BE2C (cell line): ENCODE measurements around the gene AFTPH.

ENCODE experiments used
- DNase-seq: peaks from one replicate; pipeline ENCODE4 v3.0.0-alpha.2; 2020
- H3K27me3 ChIP-seq: fragments of 250-450 bp; sonication (Bioruptor Pico); 2 replicates; pipeline ENCODE4 v1.5.1; 2020; ENCODE audit warnings: mild to moderate bottlenecking
- H3K36me3 ChIP-seq: fragments of 250-450 bp; sonication (Bioruptor Pico); 2 replicates; pipeline ENCODE4 v1.5.1; 2020; ENCODE audit warnings: mild to moderate bottlenecking
- H3K4me1 ChIP-seq: fragments of 250-450 bp; sonication (Bioruptor Pico); 2 replicates; pipeline ENCODE4 v1.5.1; 2020
- H3K4me3 ChIP-seq: 2 replicates; pipeline ENCODE4 v1.5.1; 2011; ENCODE audit warnings: low read depth, low read length
- H3K9me3 ChIP-seq: fragments of 250-450 bp; sonication (Bioruptor Pico); 2 replicates; pipeline ENCODE4 v1.5.1; 2020
- CTCF ChIP-seq: IDR thresholded peaks from 2 replicates; pipeline ENCODE4 v1.5.1; 2012; ENCODE audit warnings: mild to moderate bottlenecking, low read depth, low read length

The AFTPH gene

GRCh38 chr2:64607381-64608304, 83.5 kb downstream of the AFTPH start:
- no peak for DNase-seq
- no peak for TF ChIP-seq CTCF
- Histone ChIP-seq H3K36me3 (no peaks in the 10 kb centered on the region), H3K9me3 (no peaks in the 10 kb centered on the region), H3K4me3 (no peak overlapping the region), H3K27me3 (no peaks in the 10 kb centered on the region), H3K4me1 (no peaks in the 10 kb centered on the region)

GRCh38 chr2:64608867-64609226, 84.7 kb downstream of the AFTPH start:
- no peaks in the 10 kb centered on the region for H3K9me3 ChIP-seq
- no peaks in the 10 kb centered on the region for H3K4me1 ChIP-seq
- no peaks in the 10 kb centered on the region for H3K27me3 ChIP-seq
- no peak overlapping the region for H3K4me3 ChIP-seq
- no peak for TF ChIP-seq CTCF
- DNase-seq = no peak
- H3K36me3 ChIP-seq = no peaks in the 10 kb centered on the region

- Histone ChIP-seq H3K9me3 (no peaks in the 10 kb centered on the region), H3K4me1 (no peaks in the 10 kb centered on the region), H3K27me3 (no peaks in the 10 kb centered on the region), H3K4me3 (no peak overlapping the region), H3K36me3 (no peaks in the 10 kb centered on the region)
- DNase-seq = no peak
- no peak for TF ChIP-seq CTCF
These were observed 85.3 kb downstream of the AFTPH start for GRCh38 chr2:64609227-64609941.

GRCh38 chr2:64609942-64610281, 85.8 kb downstream of the AFTPH start:
- DNase-seq = no peak
- H3K4me1 ChIP-seq = no peaks in the 10 kb centered on the region
- TF ChIP-seq CTCF = no peak
- H3K9me3 ChIP-seq = no peaks in the 10 kb centered on the region
- H3K36me3 ChIP-seq = no peaks in the 10 kb centered on the region
- no peak overlapping the region for H3K4me3 ChIP-seq
- H3K27me3 ChIP-seq = no peaks in the 10 kb centered on the region

GRCh38 chr2:64610316-64610855, 86.3 kb downstream of the AFTPH start:
- DNase-seq = no peak
- Histone ChIP-seq H3K36me3 (no peaks in the 10 kb centered on the region), H3K27me3 (no peaks in the 10 kb centered on the region), H3K4me3 (no peak overlapping the region), H3K4me1 (no peaks in the 10 kb centered on the region), H3K9me3 (no peaks in the 10 kb centered on the region)
- no peak for TF ChIP-seq CTCF

- Histone ChIP-seq H3K4me1 (no peaks in the 10 kb centered on the region), H3K4me3 (no peak overlapping the region), H3K9me3 (no peaks in the 10 kb centered on the region), H3K27me3 (no peaks in the 10 kb centered on the region), H3K36me3 (no peaks in the 10 kb centered on the region)
- TF ChIP-seq CTCF = no peak
- DNase-seq = no peak
These were observed 88.6 kb downstream of the AFTPH start for GRCh38 chr2:64612575-64613195.
